Activated T-cell treated with anti-CD3 and anti-CD28 coated beads, Interleukin-2, amount 50 U/mL, for 24 hours (primary cell): ENCODE data around the gene SHKBP1.
A peak's percentile ranks its signal among the peaks of the same experiment; 100 is the strongest.

Source experiments
- DNase-seq: peaks from one replicate; pipeline ENCODE4 v3.0.0-alpha.2; 2020
- H3K27ac Mint-ChIP-seq: 2 replicates; pipeline ENCODE4 v1.8.0; 2020; ENCODE audit warnings: mild to moderate bottlenecking, mixed read lengths
- H3K27me3 Mint-ChIP-seq: 2 replicates; pipeline ENCODE4 v1.8.0; 2020; ENCODE audit warnings: mixed read lengths
- H3K36me3 Mint-ChIP-seq: 2 replicates; pipeline ENCODE4 v1.8.0; 2020; ENCODE audit warnings: low read depth, mixed read lengths
- H3K4me1 Mint-ChIP-seq: 2 replicates; pipeline ENCODE4 v1.8.0; 2020; ENCODE audit warnings: low read depth, mixed read lengths
- H3K4me3 Mint-ChIP-seq: 2 replicates; pipeline ENCODE4 v1.8.0; 2020; ENCODE audit warnings: mild to moderate bottlenecking, moderate library complexity, mixed read lengths
- H3K9me3 Mint-ChIP-seq: 2 replicates; pipeline ENCODE4 v1.8.0; 2020; ENCODE audit warnings: mixed read lengths

SHKBP1 gene

DNA sequence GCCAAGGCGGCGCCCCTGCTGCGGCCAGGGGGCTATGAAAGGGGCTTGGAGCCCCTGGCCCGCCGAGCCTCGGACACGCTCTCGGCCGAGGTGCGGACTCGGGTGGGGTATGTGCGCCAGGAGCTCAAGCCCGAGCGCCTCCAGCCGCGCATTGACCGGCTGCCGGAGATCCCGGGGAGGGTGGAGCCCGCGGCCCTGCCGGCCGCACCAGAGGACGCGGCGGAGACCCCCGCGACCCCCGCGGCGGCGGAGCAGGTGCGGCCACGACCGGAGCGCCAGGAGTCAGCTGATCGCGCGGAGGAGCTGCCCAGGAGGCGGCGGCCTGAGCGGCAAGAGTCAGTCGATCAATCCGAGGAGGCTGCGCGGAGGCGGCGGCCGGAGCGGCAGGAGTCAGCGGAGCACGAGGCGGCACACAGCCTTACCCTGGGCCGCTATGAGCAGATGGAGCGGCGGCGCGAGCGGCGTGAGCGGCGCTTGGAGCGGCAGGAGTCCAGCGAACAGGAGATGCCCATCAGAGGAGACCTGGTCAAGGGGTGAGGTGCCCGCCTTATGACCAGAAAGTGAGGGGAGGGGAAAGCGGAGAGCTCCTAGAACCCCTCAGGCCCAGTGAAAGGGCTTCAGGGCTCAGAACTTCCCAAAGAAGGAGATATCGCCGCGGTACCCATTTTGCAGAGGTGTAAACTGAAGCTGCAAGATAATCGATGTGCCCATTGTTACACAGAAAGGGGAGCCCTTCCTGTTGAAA lies 8.8 kb upstream of the SHKBP1 start:
- no peaks in the 10 kb centered on the region for H3K36me3 Mint-ChIP-seq
- DNase-seq, result no peak
- no peak overlapping the region for H3K27ac Mint-ChIP-seq
- peaks cover 3% of the 10 kb centered on the region for H3K9me3 Mint-ChIP-seq
- peaks cover 17% of the 10 kb centered on the region for H3K4me1 Mint-ChIP-seq
- peaks cover 54% of the 10 kb centered on the region for H3K27me3 Mint-ChIP-seq
- no peak overlapping the region for H3K4me3 Mint-ChIP-seq

DNA sequence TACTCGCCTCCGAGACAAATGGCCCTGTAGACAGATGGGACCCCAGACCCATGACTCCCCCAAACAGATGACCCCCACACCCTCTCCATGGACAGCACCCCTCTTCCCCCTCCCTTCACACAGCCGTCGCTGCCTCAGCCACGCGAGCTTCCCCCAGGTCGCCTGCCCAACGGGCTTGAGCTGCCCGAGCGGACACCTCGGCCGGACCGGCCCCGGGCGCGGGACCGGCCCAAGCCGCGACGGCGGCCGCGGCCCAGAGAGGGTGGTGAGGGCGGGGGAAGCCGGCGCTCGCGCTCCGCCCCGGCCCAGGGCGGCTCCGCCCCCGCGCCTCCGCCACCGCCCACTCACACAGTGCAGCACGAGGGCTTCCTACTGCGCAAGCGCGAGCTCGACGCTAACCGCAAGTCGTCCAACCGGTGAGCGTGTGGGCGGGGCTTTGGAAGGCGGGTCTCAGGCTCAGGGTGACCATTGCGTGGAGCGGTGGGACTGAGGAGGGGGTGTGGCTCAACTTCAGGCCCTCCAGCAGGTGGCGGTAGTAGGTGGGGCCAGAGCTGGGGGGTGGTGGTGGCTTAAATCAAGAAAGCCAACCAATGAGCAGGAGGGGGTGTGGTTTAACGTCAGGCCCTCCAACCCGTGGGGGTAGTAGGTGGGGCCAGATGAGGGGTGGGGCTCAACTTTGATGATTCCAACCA lies 6.2 kb upstream of the SHKBP1 start:
- H3K9me3 Mint-ChIP-seq, result peaks cover 3% of the 10 kb centered on the region
- H3K27me3 Mint-ChIP-seq, result peaks cover 36% of the 10 kb centered on the region
- peaks cover 20% of the 10 kb centered on the region for H3K4me1 Mint-ChIP-seq
- peak overlapping the region; percentile 62 for H3K4me3 Mint-ChIP-seq
- no peaks in the 10 kb centered on the region for H3K36me3 Mint-ChIP-seq
- peak overlapping the region; percentile 79 for H3K27ac Mint-ChIP-seq
- peak; percentile 93 for DNase-seq

DNA sequence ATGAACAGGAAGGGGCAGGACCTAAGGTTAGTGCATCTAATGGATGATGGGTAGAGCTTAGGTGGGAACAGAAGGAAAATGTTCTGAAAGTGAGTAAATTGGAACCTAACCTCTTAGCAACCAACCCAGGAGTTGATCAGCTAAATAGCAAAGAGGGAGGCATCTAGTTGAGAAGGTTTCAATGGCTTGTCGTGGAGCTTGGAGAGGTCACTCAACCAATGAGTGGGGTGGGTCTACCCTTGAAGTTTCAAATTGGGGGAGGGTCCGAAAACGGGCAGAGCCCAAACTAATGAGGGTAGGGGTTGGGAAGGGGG lies 5.7 kb upstream of the SHKBP1 start:
- DNase-seq, result no peak
- H3K27ac Mint-ChIP-seq, result peak overlapping the region; percentile 50
- H3K36me3 Mint-ChIP-seq, result no peaks in the 10 kb centered on the region
- peak overlapping the region; percentile 41 for H3K4me3 Mint-ChIP-seq
- peaks cover 31% of the 10 kb centered on the region for H3K27me3 Mint-ChIP-seq
- peaks cover 3% of the 10 kb centered on the region for H3K9me3 Mint-ChIP-seq
- peaks cover 22% of the 10 kb centered on the region for H3K4me1 Mint-ChIP-seq

DNA sequence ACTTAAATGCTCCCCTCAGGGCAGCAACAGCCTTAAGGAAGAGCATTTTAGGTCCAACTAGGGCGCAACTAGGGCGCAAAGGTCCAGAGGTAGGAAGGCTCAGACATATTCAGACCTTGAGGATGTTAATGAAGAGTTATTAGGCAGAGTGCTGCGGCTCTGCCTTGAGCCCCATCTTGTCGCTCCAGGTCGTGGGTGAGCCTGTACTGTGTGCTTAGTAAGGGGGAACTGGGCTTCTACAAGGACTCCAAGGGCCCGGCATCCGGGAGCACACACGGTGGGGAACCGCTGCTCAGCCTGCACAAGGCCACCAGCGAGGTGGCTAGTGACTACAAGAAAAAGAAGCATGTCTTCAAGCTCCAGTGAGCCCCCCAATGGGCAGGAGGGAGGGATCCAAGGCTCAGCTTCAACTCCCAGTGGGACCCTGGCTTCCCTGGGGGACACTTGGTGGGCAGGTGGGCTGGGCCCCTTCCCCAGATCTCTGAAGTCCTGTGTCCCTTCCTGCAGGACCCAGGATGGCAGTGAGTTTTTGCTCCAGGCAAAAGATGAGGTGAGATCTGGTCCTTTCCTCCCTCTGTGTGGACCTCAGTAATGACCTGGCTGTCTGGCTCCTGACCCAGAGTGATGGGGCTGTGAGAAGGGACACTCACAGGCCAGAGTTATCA lies 4.7 kb upstream of the SHKBP1 start:
- Mint-ChIP-seq H3K36me3 (no peaks in the 10 kb centered on the region), H3K27me3 (peaks cover 21% of the 10 kb centered on the region), H3K4me1 (peaks cover 26% of the 10 kb centered on the region), H3K4me3 (no peak overlapping the region), H3K9me3 (peaks cover 3% of the 10 kb centered on the region), H3K27ac (no peak overlapping the region)
- no peak for DNase-seq

DNA sequence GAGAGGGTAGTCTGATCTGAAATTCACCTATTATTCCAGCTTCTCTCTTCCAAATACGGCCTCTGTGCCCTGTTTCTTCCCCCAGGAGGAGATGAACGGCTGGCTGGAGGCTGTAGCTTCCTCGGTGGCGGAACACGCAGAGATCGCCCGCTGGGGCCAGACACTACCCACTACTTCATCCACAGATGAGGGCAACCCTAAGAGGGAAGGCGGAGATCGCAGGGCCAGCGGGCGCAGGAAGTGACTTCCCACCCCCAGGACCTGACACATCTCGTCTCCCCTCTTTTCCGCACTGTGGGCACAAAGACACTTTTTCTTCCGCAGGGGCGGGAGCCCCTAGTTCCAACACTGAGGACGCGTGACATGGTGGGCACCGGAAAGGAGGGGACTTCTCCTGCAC lies 1.3 kb upstream of the SHKBP1 start:
- peaks cover 3% of the 10 kb centered on the region for H3K9me3 Mint-ChIP-seq
- H3K4me1 Mint-ChIP-seq, result peaks cover 30% of the 10 kb centered on the region
- no peak for DNase-seq
- no peaks in the 10 kb centered on the region for H3K27me3 Mint-ChIP-seq
- H3K4me3 Mint-ChIP-seq, result peak overlapping the region; percentile 44
- no peak overlapping the region for H3K27ac Mint-ChIP-seq
- H3K36me3 Mint-ChIP-seq, result peaks cover 20% of the 10 kb centered on the region

DNA sequence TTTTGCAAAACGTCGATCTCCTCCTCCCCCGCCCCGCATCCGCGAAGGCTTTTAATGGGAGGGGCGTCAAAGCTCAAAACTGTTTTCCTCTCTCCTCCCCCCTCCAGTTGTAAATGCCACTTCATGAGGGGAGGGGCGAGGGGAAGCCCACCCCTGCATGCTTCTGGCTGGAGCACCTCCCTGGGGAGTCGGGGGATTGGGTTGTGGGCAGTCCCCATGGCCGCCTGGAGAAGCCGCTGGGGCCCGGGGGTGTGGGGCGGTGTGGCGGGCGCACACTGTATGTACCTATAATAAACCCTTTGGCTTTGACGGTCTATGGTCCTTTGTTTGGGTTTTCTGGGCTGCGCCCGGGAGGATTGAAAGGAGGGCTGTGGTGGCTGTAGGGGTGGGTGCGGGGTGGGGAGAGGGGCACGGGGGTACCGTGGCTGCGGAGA lies 505 bp upstream of the SHKBP1 start:
- peak overlapping the region; percentile 86 for H3K4me3 Mint-ChIP-seq
- H3K4me1 Mint-ChIP-seq, result peaks cover 24% of the 10 kb centered on the region
- H3K27ac Mint-ChIP-seq, result peak overlapping the region; percentile 88
- no peak for DNase-seq
- H3K36me3 Mint-ChIP-seq, result peaks cover 28% of the 10 kb centered on the region
- no peaks in the 10 kb centered on the region for H3K27me3 Mint-ChIP-seq
- no peaks in the 10 kb centered on the region for H3K9me3 Mint-ChIP-seq

DNA sequence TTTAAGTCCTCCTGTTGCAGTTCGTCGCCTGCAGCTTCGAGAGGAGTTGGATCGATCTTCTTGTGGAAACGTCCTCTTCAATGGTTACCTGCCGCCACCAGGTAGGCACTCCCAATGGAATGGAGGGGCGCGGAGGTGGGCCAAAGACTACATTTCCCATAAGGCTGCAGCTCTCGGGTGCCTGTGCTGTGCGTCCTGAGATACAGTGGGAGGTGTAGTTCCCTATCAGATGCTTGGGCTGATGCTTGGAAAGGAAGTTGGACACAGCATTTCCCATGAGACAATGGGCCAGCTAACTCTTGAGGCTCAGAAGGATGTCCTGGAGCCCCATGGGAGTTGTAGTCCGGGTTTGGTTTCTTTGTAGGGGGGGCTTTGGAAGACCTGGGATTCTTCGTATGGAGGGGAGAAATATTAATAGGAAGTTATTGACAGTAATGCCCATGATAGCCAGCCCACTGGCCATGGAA lies 1.8 kb downstream of the SHKBP1 start:
- H3K4me1 Mint-ChIP-seq, result peaks cover 24% of the 10 kb centered on the region
- peaks cover 47% of the 10 kb centered on the region for H3K36me3 Mint-ChIP-seq
- no peaks in the 10 kb centered on the region for H3K27me3 Mint-ChIP-seq
- H3K27ac Mint-ChIP-seq, result no peak overlapping the region
- DNase-seq, result no peak
- no peaks in the 10 kb centered on the region for H3K9me3 Mint-ChIP-seq
- H3K4me3 Mint-ChIP-seq, result peak overlapping the region; percentile 86

DNA sequence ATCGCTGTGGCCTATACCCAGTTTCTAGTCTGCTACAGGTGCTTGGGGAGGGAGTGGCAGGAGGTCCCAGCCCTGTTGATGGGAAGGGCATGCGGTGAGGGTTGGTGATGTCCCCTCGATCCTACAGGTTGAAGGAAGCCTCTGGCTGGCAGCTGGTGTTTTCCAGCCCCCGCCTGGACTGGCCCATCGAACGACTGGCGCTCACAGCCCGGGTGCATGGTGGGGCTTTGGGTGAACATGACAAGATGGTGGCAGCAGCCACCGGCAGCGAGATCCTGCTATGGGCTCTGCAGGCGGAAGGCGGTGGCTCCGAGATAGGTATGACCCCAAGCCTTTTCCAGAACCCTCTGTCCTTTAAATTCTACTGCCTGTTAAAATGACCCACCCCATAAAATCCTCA lies 3.9 kb downstream of the SHKBP1 start:
- H3K4me1 Mint-ChIP-seq, result peaks cover 22% of the 10 kb centered on the region
- no peak for DNase-seq
- H3K36me3 Mint-ChIP-seq, result peaks cover 68% of the 10 kb centered on the region
- H3K27ac Mint-ChIP-seq, result no peak overlapping the region
- no peaks in the 10 kb centered on the region for H3K27me3 Mint-ChIP-seq
- H3K9me3 Mint-ChIP-seq, result no peaks in the 10 kb centered on the region
- H3K4me3 Mint-ChIP-seq, result no peak overlapping the region

DNA sequence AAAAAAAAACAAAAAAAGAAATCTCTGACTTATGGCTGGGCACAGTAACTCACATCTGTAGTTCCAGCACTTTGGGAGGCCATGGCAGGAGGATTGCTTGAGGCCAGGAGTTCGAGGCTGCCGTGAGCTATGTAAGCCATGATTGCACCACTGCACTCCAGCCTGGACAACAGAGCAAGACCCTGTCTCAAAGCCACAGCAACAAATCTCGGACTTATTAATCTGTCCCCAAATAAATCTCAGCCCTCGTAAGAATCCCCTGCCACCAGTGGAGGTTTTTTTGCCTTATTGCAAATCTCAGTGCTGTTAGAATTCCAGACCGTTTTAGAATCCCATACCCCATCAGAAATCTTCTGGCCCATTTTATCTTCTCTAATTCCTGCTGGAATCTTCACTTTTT lies 4.9 kb downstream of the SHKBP1 start:
- no peaks in the 10 kb centered on the region for H3K9me3 Mint-ChIP-seq
- H3K36me3 Mint-ChIP-seq, result peaks cover 77% of the 10 kb centered on the region
- no peak for DNase-seq
- H3K27ac Mint-ChIP-seq, result no peak overlapping the region
- no peaks in the 10 kb centered on the region for H3K27me3 Mint-ChIP-seq
- H3K4me3 Mint-ChIP-seq, result no peak overlapping the region
- peaks cover 21% of the 10 kb centered on the region for H3K4me1 Mint-ChIP-seq

DNA sequence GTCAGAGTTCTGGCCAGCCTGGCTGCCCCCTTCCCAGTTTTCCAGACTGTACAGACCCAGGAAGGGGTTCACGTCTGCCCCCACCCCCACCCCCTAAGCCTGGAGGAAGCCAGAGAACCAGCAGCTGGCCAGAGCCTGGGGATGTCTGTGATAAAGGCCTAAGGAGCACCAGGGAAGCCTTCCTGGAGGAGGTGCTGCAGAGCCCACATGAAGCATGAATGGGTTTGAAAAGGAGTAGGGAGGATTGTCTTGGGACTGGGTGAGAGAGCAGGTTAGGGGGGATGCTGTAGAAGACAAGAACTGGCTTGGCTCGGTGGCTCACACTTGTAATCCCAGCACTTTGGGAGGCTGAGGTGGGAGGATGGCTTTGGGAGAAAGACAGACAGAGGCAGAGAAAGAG lies 5.8 kb downstream of the SHKBP1 start:
- H3K36me3 Mint-ChIP-seq, result peaks cover 83% of the 10 kb centered on the region
- no peak for DNase-seq
- no peaks in the 10 kb centered on the region for H3K27me3 Mint-ChIP-seq
- peaks cover 21% of the 10 kb centered on the region for H3K4me1 Mint-ChIP-seq
- H3K27ac Mint-ChIP-seq, result no peak overlapping the region
- no peak overlapping the region for H3K4me3 Mint-ChIP-seq
- H3K9me3 Mint-ChIP-seq, result no peaks in the 10 kb centered on the region

DNA sequence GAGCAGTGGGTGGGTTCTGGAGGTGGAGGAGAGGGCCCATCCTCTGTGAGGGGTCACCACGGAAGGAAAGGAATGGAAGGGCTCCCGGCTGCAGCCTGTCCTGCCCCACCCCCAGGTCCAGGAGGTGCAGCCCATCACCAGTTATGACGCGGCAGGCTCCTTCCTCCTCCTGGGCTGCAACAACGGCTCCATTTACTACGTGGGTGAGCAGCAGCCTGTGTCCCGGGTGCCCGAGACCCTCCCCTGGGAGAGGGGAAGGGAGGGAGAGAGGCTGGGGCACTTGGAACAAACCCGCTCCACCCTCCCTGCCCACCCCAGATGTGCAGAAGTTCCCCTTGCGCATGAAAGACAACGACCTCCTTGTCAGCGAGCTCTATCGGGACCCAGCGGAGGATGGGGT lies 6.6 kb downstream of the SHKBP1 start:
- no peak for DNase-seq
- Mint-ChIP-seq H3K27ac (no peak overlapping the region), H3K27me3 (no peaks in the 10 kb centered on the region), H3K4me3 (no peak overlapping the region), H3K9me3 (no peaks in the 10 kb centered on the region), H3K36me3 (peaks cover 84% of the 10 kb centered on the region), H3K4me1 (peaks cover 12% of the 10 kb centered on the region)

DNA sequence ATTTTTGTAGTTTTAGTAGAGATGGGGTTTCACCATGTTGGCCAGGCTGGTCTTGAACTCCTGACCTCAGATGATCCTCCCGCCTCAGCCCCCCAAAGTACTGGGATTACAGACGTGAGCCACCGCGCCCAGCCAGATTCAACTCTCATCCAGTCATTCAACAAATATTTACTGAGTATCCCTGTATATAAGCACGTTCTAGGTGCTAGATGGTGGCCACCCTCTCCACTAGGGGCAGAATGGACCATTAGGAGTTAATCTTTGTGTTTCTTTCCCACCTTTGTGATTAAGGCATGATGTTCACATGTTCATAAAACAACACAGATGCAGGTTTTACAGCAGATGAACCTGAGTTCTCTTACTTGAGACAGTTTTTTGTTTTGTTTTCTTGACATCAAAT lies 7.3 kb downstream of the SHKBP1 start:
- H3K36me3 Mint-ChIP-seq, result peaks cover 87% of the 10 kb centered on the region
- no peak overlapping the region for H3K4me3 Mint-ChIP-seq
- no peak for DNase-seq
- H3K27ac Mint-ChIP-seq, result peak overlapping the region; percentile 15
- no peaks in the 10 kb centered on the region for H3K9me3 Mint-ChIP-seq
- no peaks in the 10 kb centered on the region for H3K27me3 Mint-ChIP-seq
- peaks cover 8% of the 10 kb centered on the region for H3K4me1 Mint-ChIP-seq

DNA sequence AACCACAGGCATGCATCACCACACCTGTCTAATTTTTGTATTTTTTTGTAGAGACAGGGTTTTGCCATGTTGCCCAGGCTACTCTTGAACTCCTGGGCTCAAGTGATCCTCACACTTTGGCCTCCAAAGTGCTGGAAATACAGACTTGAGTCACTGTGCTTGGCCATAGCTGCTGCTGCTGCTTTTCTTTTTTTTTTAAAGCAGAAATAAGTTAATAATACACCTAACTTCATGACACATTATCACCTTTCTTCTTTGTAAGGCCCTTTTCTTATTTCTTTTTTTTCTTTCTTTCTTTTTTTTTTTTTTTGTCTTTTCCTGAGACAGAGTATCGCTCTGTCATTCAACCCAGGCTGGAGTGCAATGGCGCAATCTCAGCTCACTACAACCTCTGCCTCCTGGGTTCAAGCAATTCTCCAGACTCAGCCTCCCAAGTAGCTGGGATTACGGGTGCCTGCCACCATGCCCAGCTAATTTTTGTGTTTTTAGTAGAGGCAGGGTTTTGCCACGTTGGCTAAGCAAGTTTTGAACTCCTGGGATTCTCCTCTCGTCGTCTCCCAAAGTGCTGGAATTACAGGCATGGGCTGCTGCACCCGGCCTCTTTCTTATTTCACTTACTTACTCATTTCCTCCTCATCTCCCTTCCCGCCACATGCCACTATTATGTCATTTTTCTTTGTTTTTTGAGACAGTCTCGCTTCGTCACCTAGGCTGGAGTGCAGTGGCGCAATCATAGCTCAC lies 8.7 kb downstream of the SHKBP1 start:
- H3K36me3 Mint-ChIP-seq, result peaks cover 85% of the 10 kb centered on the region
- no peak for DNase-seq
- H3K9me3 Mint-ChIP-seq, result no peaks in the 10 kb centered on the region
- H3K27me3 Mint-ChIP-seq, result no peaks in the 10 kb centered on the region
- peaks cover 8% of the 10 kb centered on the region for H3K4me1 Mint-ChIP-seq
- no peak overlapping the region for H3K4me3 Mint-ChIP-seq
- peak overlapping the region; percentile 27 for H3K27ac Mint-ChIP-seq

DNA sequence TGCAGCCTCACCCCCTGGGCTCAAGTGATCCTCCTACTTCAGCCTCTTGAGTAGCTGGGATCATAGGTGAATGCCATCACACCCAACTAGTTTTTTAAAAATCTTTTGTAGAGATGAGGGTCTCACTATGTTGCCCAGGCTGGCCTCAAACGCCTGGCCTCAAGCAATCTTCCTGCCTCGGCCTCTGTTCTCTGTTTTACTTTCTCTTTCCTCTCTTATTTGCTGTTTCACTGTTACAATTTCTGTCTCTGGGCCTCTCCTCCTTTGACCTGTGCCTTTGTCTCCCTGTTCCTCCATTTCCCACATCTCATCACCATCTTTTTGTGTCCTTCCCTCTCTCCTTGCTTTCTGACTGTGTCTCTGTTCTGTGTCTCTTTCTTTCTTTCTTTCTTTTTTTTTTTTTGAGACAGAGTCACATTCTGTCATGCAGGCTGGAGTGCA lies 9.3 kb downstream of the SHKBP1 start:
- Mint-ChIP-seq H3K27me3 (no peaks in the 10 kb centered on the region), H3K9me3 (no peaks in the 10 kb centered on the region), H3K27ac (peak overlapping the region; percentile 27), H3K4me1 (peaks cover 8% of the 10 kb centered on the region), H3K4me3 (no peak overlapping the region), H3K36me3 (peaks cover 84% of the 10 kb centered on the region)
- no peak for DNase-seq
